Colonic mucosa (tissue), 4 donors: Measurements from ENCODE around the gene ZIC3. TPM values are rescaled to one million over a fixed set of nuclear protein-coding genes. Genes with fewer than 3 reads are reported as not detected.

Experiments used
- DNase-seq: peaks from one replicate; pipeline ENCODE4 v3.0.0-alpha.2; 2020
- H3K27ac ChIP-seq: fragments of 200-600 bp; one replicate; pipeline ENCODE4 v1.8.0; 2021
- H3K27me3 ChIP-seq: fragments of 200-600 bp; one replicate; pipeline ENCODE4 v1.8.0; 2021
- H3K36me3 ChIP-seq: fragments of 200-600 bp; one replicate; pipeline ENCODE4 v1.8.0; 2021
- H3K4me1 ChIP-seq: fragments of 200-600 bp; one replicate; pipeline ENCODE4 v1.8.0; 2021; ENCODE audit warnings: mild to moderate bottlenecking
- H3K4me3 ChIP-seq: fragments of 200-600 bp; one replicate; pipeline ENCODE4 v1.8.0; 2021
- H3K9ac ChIP-seq, 2 donors: one replicate each; pipeline ENCODE4 v1.7.0; 2013; ENCODE audit warnings: control low read depth in 2 of 2, low read depth in 2 of 2, low read length in 2 of 2
- H3K9me3 ChIP-seq: fragments of 200-600 bp; one replicate; pipeline ENCODE4 v1.8.0; 2021
- CTCF ChIP-seq: fragments of 200-600 bp; IDR thresholded peaks from one replicate; pipeline ENCODE4 v1.8.0; 2022; ENCODE audit warnings: antibody characterized with exemption, mild to moderate bottlenecking
- intact Hi-C: fragments of 100-400 bp; cut with DNase I; formaldehyde crosslinking; loops from one replicate; pipeline ENCODE4 v1.14.1; 2022
- total RNA-seq, 2 donors: library from RNA; stranded (reverse); fragmentation: NEBNext Ultra II Directional in 1 of 2; extraction: Animal tissue kit (Norgen Biotek cat#: 25700) in 1 of 2; gene quantifications; one replicate each; pipeline ENCODE4 v1.2.1, GENCODE V29; 2021
- donor health status: healthy.
- donor health status: DM: no; HTN: no; CAD: no.
- donor health status: DM: no; HTN: no; CAD: no.

The ZIC3 gene
- total RNA-seq, 2 donors from 2014 or later = not detected

GRCh38 chrX:137568741-137569469 is 3.0 kb downstream of the ZIC3 start:
- H3K9me3 ChIP-seq = no peaks in the 10 kb centered on the region
- H3K27ac ChIP-seq = no peak overlapping the region
- no peak overlapping the region for H3K4me3 ChIP-seq
- no peaks in the 10 kb centered on the region for H3K36me3 ChIP-seq
- H3K27me3 ChIP-seq = peaks cover 58% of the 10 kb centered on the region
- no peak overlapping the region for H3K9ac ChIP-seq
- no peak for DNase-seq
- H3K4me1 ChIP-seq = no peaks in the 10 kb centered on the region
- intact Hi-C loops = no loop called here
- TF ChIP-seq CTCF = no peak

GRCh38 chrX:137569470-137569891 is 3.6 kb downstream of the ZIC3 start:
- TF ChIP-seq CTCF = no peak
- no peak overlapping the region for H3K27ac ChIP-seq
- H3K27me3 ChIP-seq = peaks cover 60% of the 10 kb centered on the region
- H3K4me3 ChIP-seq = no peak overlapping the region
- intact Hi-C loops = no loop called here
- no peaks in the 10 kb centered on the region for H3K9me3 ChIP-seq
- H3K9ac ChIP-seq = no peak overlapping the region
- H3K4me1 ChIP-seq = no peaks in the 10 kb centered on the region
- DNase-seq = no peak
- H3K36me3 ChIP-seq = no peaks in the 10 kb centered on the region

- no peaks in the 10 kb centered on the region for H3K4me1 ChIP-seq
- intact Hi-C loops = no loop called here
- H3K9me3 ChIP-seq = no peaks in the 10 kb centered on the region
- no peak overlapping the region for H3K27ac ChIP-seq
- no peak for TF ChIP-seq CTCF
- no peaks in the 10 kb centered on the region for H3K36me3 ChIP-seq
- no peak overlapping the region for H3K4me3 ChIP-seq
- no peak for DNase-seq
- H3K9ac ChIP-seq = no peak overlapping the region
- H3K27me3 ChIP-seq = peaks cover 37% of the 10 kb centered on the region
These were observed 7.6 kb downstream of the ZIC3 start for GRCh38 chrX:137573324-137574101.

- H3K36me3 ChIP-seq = no peaks in the 10 kb centered on the region
- no peak overlapping the region for H3K9ac ChIP-seq
- no peak for DNase-seq
- no peak for TF ChIP-seq CTCF
- H3K4me3 ChIP-seq = no peak overlapping the region
- intact Hi-C loops = no loop called here
- no peaks in the 10 kb centered on the region for H3K4me1 ChIP-seq
- peaks cover 37% of the 10 kb centered on the region for H3K27me3 ChIP-seq
- H3K27ac ChIP-seq = no peak overlapping the region
- H3K9me3 ChIP-seq = no peaks in the 10 kb centered on the region
These were observed 8.3 kb downstream of the ZIC3 start for GRCh38 chrX:137574102-137574783.

GRCh38 chrX:137574784-137575293 is 8.9 kb downstream of the ZIC3 start:
- no peak for DNase-seq
- H3K9ac ChIP-seq = no peak overlapping the region
- no peaks in the 10 kb centered on the region for H3K36me3 ChIP-seq
- intact Hi-C loops = no loop called here
- no peaks in the 10 kb centered on the region for H3K9me3 ChIP-seq
- H3K27me3 ChIP-seq = peaks cover 33% of the 10 kb centered on the region
- no peak overlapping the region for H3K27ac ChIP-seq
- H3K4me1 ChIP-seq = no peaks in the 10 kb centered on the region
- no peak for TF ChIP-seq CTCF
- H3K4me3 ChIP-seq = no peak overlapping the region
